Osteocyte (in vitro differentiated cells): ENCODE data around the gene ZDHHC5. TPM values are rescaled to one million over a fixed set of nuclear protein-coding genes. Genes with fewer than 3 reads are reported as not detected.

Experiments used
- DNase-seq: peaks from one replicate; pipeline ENCODE4 v3.0.0; 2021; ENCODE audit warnings: mixed read lengths; ENCODE audit not compliant: unreplicated experiment; ENCODE audit errors: extremely low spot score
- H3K27ac Mint-ChIP-seq: one replicate; pipeline ENCODE4 v1.8.0; 2021; ENCODE audit warnings: mild to moderate bottlenecking, mixed read lengths; ENCODE audit not compliant: unreplicated experiment
- H3K27me3 Mint-ChIP-seq: one replicate; pipeline ENCODE4 v1.8.0; 2021; ENCODE audit warnings: mixed read lengths; ENCODE audit not compliant: unreplicated experiment
- H3K36me3 Mint-ChIP-seq: one replicate; pipeline ENCODE4 v1.8.0; 2021; ENCODE audit warnings: mixed read lengths; ENCODE audit not compliant: unreplicated experiment
- H3K4me1 Mint-ChIP-seq: one replicate; pipeline ENCODE4 v1.8.0; 2021; ENCODE audit warnings: mixed read lengths; ENCODE audit not compliant: unreplicated experiment
- H3K4me3 Mint-ChIP-seq: one replicate; pipeline ENCODE4 v1.8.0; 2021; ENCODE audit warnings: mild to moderate bottlenecking, moderate library complexity, mixed read lengths; ENCODE audit not compliant: unreplicated experiment
- H3K9me3 Mint-ChIP-seq: one replicate; pipeline ENCODE4 v1.8.0; 2021; ENCODE audit warnings: mixed read lengths; ENCODE audit not compliant: unreplicated experiment
- microRNA-seq: library from miRNA; unstranded; fragments of <30 nt; microRNA quantifications from one replicate; pipeline ENCODE4 v1.1.0, GENCODE V29; 2020; ENCODE audit not compliant: unreplicated experiment
- total RNA-seq: library from RNA; stranded (reverse); gene quantifications from 2 replicates; pipeline ENCODE4 v1.2.1, GENCODE V29; 2021
- TF ChIP-seq, protein P1 (sequence below): fragments of 200-600 bp; sonication (generic); IDR thresholded peaks from 2 replicates; pipeline ENCODE4 v1.5.0; 2021; ENCODE audit warnings: antibody characterized with exemption, mild to moderate bottlenecking, moderate library complexity

Gene ZDHHC5
- total RNA-seq, 1 donor from 2014 or later: 60.5 TPM

DNA sequence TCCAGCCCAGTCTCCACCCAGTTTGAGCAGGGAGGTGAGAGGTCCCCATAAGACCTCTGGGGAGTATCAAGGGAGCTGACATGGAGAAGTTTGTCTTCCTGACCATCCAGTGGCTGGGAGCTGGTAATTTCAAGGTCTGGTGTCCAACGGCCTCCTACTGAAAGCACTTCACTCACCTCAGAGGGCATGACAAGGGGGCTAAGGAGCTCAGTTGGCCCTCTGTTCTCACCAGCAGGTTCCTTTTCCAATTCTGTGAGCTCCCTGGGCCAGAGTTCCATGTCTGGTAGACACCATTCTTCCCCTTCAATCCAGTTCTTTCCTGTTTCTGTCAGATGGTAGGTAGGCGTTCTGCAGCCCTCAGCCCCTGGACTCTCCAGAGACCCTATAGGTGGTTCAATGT is 76.4 kb downstream of the ZDHHC5 start:
- H3K4me1 Mint-ChIP-seq: peaks cover 20% of the 10 kb centered on the region
- DNase-seq: no peak
- no peaks in the 10 kb centered on the region for H3K9me3 Mint-ChIP-seq
- H3K27ac Mint-ChIP-seq: no peak overlapping the region
- H3K36me3 Mint-ChIP-seq: peaks cover 31% of the 10 kb centered on the region
- H3K4me3 Mint-ChIP-seq: no peak overlapping the region
- TF ChIP-seq, protein P1, sequence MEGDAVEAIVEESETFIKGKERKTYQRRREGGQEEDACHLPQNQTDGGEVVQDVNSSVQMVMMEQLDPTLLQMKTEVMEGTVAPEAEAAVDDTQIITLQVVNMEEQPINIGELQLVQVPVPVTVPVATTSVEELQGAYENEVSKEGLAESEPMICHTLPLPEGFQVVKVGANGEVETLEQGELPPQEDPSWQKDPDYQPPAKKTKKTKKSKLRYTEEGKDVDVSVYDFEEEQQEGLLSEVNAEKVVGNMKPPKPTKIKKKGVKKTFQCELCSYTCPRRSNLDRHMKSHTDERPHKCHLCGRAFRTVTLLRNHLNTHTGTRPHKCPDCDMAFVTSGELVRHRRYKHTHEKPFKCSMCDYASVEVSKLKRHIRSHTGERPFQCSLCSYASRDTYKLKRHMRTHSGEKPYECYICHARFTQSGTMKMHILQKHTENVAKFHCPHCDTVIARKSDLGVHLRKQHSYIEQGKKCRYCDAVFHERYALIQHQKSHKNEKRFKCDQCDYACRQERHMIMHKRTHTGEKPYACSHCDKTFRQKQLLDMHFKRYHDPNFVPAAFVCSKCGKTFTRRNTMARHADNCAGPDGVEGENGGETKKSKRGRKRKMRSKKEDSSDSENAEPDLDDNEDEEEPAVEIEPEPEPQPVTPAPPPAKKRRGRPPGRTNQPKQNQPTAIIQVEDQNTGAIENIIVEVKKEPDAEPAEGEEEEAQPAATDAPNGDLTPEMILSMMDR: no peak
- no peaks in the 10 kb centered on the region for H3K27me3 Mint-ChIP-seq

DNA sequence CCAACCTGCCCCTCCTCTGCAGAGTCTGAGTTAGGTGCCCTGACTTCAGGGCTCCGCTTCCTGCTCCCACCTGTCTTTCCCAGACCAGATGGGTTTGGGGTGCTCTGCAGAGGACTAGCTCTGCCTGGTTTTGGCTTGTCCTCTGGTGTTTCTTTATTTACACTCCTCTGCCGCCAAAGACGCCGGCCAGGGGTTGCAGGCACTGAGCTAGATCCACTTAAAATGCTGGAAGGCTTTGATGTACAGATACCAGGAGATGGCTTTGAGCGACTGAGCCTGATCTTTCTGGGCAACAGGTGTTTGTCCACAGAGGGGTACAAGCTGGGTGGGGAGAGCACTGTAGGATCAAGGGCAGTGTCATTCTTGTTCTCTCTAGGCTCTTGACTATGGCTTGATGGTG is 77.3 kb downstream of the ZDHHC5 start:
- Mint-ChIP-seq H3K36me3 (peaks cover 29% of the 10 kb centered on the region), H3K4me3 (no peak overlapping the region), H3K4me1 (peaks cover 18% of the 10 kb centered on the region), H3K27me3 (no peaks in the 10 kb centered on the region), H3K9me3 (no peaks in the 10 kb centered on the region), H3K27ac (no peak overlapping the region)
- TF ChIP-seq, protein P1: no peak
- DNase-seq: no peak

DNA sequence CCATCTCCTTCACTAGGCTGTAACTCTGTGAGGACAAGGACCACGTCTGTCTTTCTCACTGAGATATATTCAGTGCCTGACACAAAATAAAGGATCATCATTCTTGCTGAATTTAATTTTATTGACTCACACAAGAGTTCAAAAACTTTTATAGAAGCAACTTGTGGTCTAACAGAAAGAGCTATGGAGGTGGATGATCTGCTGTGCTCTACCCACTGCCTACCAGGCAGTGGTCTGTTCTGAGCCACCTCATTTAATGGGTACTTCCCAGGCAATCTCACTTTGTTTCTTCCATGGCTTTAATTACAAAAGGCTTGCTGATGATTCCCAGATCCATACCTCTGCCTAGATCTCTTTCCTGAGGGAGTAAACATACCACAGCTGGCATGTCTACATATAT is 79.0 kb downstream of the ZDHHC5 start:
- Mint-ChIP-seq H3K4me1 (peaks cover 10% of the 10 kb centered on the region), H3K27ac (peak overlapping the region; percentile 5), H3K9me3 (no peaks in the 10 kb centered on the region), H3K27me3 (no peaks in the 10 kb centered on the region), H3K36me3 (peaks cover 29% of the 10 kb centered on the region), H3K4me3 (no peak overlapping the region)
- no peak for DNase-seq
- TF ChIP-seq, protein P1: no peak

Small RNA genes within 50 kb of the gene (microRNA-seq; reads per million reads assigned to microRNA genes)
- gene MIR130A: 6,450 reads per million, percentile 92 among the genes with 10 or more reads in this experiment

Other genes with a start within 250 kb of the ZDHHC5 start
- gene SLC43A3, start 241.0 kb upstream of the ZDHHC5 start, total RNA-seq: 14.9 and 17.1 TPM in 2 replicates
- gene RTN4RL2, start 207.6 kb upstream of the ZDHHC5 start, total RNA-seq: 0.81 and 0.84 TPM in 2 replicates
- 14.3 and 16.2 TPM in 2 replicates for gene SLC43A1, start 152.4 kb upstream of the ZDHHC5 start, total RNA-seq
- 47.3 and 54.5 TPM in 2 replicates for gene TIMM10, start 137.4 kb upstream of the ZDHHC5 start, total RNA-seq
- gene SMTNL1, start 130.5 kb upstream of the ZDHHC5 start, total RNA-seq: not detected in 2 replicates
- 58.9 and 62.5 TPM in 2 replicates for gene UBE2L6, start 100.4 kb upstream of the ZDHHC5 start, total RNA-seq
- 19.9 and 21.9 TPM in 2 replicates for gene SERPING1, start 70.4 kb upstream of the ZDHHC5 start, total RNA-seq
- 0.24 and 0.35 TPM in 2 replicates for gene YPEL4, start 18.2 kb upstream of the ZDHHC5 start, total RNA-seq
- 12.6 and 14.4 TPM in 2 replicates for gene CLP1, start 10.4 kb upstream of the ZDHHC5 start, total RNA-seq
- gene MED19, start 44.1 kb downstream of the ZDHHC5 start, total RNA-seq: 18.5 and 20.4 TPM in 2 replicates
- 61.9 and 62.2 TPM in 2 replicates for gene TMX2, start 44.5 kb downstream of the ZDHHC5 start, total RNA-seq
- 103 and 122 TPM in 2 replicates for gene SELENOH, start 73.4 kb downstream of the ZDHHC5 start, total RNA-seq
- gene BTBD18, start 83.7 kb downstream of the ZDHHC5 start, total RNA-seq: not detected in 2 replicates
- 181 and 183 TPM in 2 replicates for gene CTNND1, start 93.7 kb downstream of the ZDHHC5 start, total RNA-seq